CD4-positive, alpha-beta T cell treated with Interleukin-15 for 1 hour (primary cell): ENCODE data around the gene GCH1.
"Not testable (repeated sequence)": the region's sequence is repeated elsewhere in the genome, so short reads cannot be mapped to it uniquely, and the experiment has no call there.

ENCODE experiments used
- DNase-seq: peaks from one replicate; pipeline ENCODE4 v3.0.0-alpha.2; 2020

The GCH1 gene

GRCh38 chr14:54906075-54906474 is 3.4 kb upstream of the GCH1 start:
- no peak for DNase-seq

GRCh38 chr14:54902143-54902520 is 494 bp downstream of the GCH1 start:
- DNase-seq: peak; percentile 82

GRCh38 chr14:54901380-54902142 is 1.1 kb downstream of the GCH1 start:
- DNase-seq: no peak

- DNase-seq: no peak
Measured at GRCh38 chr14:54899573-54899972, 3.1 kb downstream of the GCH1 start.

- not testable (repeated sequence) for DNase-seq
Measured at GRCh38 chr14:54897809-54898555, 4.6 kb downstream of the GCH1 start.

- DNase-seq: no peak
Measured at GRCh38 chr14:54895683-54896082, 6.9 kb downstream of the GCH1 start.

- DNase-seq: no peak
Measured at GRCh38 chr14:54894995-54895394, 7.6 kb downstream of the GCH1 start.

GRCh38 chr14:54893151-54893760 is 9.4 kb downstream of the GCH1 start:
- no peak for DNase-seq

GRCh38 chr14:54891471-54892245 is 11.0 kb downstream of the GCH1 start:
- no peak for DNase-seq

- DNase-seq: no peak
Measured at GRCh38 chr14:54890788-54891187, 11.8 kb downstream of the GCH1 start.

- no peak for DNase-seq
Measured at GRCh38 chr14:54889919-54890318, 12.7 kb downstream of the GCH1 start.

- no peak for DNase-seq
Measured at GRCh38 chr14:54882521-54882920, 20.1 kb downstream of the GCH1 start.

GRCh38 chr14:54881761-54882401 is 20.7 kb downstream of the GCH1 start:
- DNase-seq: no peak

GRCh38 chr14:54881235-54881760 is 21.3 kb downstream of the GCH1 start:
- no peak for DNase-seq

GRCh38 chr14:54877703-54878021 is 25.0 kb downstream of the GCH1 start:
- no peak for DNase-seq

GRCh38 chr14:54877015-54877702 is 25.5 kb downstream of the GCH1 start:
- DNase-seq: no peak

GRCh38 chr14:54875648-54876047 is 27.0 kb downstream of the GCH1 start:
- not testable (repeated sequence) for DNase-seq

- DNase-seq: not testable (repeated sequence)
Measured at GRCh38 chr14:54870154-54871090, 32.2 kb downstream of the GCH1 start.

GRCh38 chr14:54867011-54867410 is 35.6 kb downstream of the GCH1 start:
- no peak for DNase-seq

GRCh38 chr14:54866588-54866987 is 36.0 kb downstream of the GCH1 start:
- DNase-seq: no peak

- no peak for DNase-seq
Measured at GRCh38 chr14:54864526-54864925, 38.1 kb downstream of the GCH1 start.
